ENCODE measurements around the gene PDZK1IP1. TPM values are rescaled to one million over a fixed set of nuclear protein-coding genes. Genes with fewer than 3 reads are reported as not detected.

PDZK1IP1 gene
- total RNA-seq, 1 experiment from 2014 or later = not detected

DNA sequence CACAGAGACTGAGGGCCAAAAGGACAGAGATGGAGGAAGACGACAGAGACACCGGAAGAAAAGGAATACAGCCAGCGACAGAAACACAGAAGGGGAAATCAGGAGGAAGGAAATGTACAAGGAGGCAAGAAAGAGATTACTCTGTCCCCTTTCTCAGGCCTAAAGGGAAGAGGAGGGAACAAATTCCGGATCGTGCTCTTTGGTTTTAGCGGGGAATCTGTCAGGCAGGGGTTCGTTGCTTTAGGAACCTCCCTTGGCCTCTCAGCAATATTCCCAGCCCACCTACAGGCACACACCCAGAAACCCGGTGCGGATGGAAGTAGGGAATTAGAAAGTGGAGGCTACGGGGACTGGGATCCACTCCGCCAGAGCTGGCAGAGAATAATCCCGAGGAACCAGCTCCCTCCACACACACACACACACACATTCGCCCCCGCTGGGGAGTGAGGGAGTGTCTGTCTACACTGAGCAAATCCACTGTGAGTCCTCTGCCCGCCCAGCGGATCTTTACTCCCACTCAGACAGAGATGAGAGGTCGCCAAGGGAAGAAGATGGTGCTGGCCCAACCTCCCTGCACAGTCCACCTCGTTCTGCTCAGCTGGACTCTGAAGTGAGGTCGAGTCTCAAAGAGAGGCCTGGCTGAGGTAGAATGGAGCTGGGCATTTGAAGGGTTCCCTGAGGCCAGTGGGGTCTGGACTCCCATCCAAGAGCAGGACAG lies 36.4 kb upstream of the PDZK1IP1 start:
- no peak overlapping the region for H3K9ac ChIP-seq (ENCODE audit: low read length)
- no peaks in the 10 kb centered on the region for H3K9me3 ChIP-seq (ENCODE audit: control insufficient read depth in 1 of 2, insufficient read depth in 1 of 2, low read depth in 1 of 2, low read length in 2 of 2)
- TF ChIP-seq CEBPB (IDR thresholded peaks at IDR 0.05; ENCODE audit: low read depth) (no peak), EZH2 (IDR thresholded peaks at IDR 0.05) (no peak)
- H3K27ac ChIP-seq (ENCODE audit: low read depth, low read length) = no peak overlapping the region
- ATAC-seq (no peak), DNase-seq (ENCODE audit: low read depth, low spot score) (no peak)
- H2AFZ ChIP-seq (ENCODE audit: low read depth, low read length, poor library complexity, severe bottlenecking) = no peak overlapping the region
- no TSS peak for BruUV-seq (replicated peaks)
- ChIA-PET CTCF (no interaction called here), POLR2A (no interaction called here), RAD21 (ENCODE audit: low non-redundant PET in 1 of 2, low total read pairs in 2 of 2, uncharacterized antibody in 2 of 2, unreplicated experiment in 2 of 2) (no interaction called here)
- no peak overlapping the region for H3K4me3 ChIP-seq (replicated peaks in 1 of 2; ENCODE audit: low read depth in 1 of 2, low read length in 2 of 2)
- peaks cover 10% of the 10 kb centered on the region for H3K27me3 ChIP-seq (ENCODE audit: insufficient read depth, low read length)
- H3K79me2 ChIP-seq (ENCODE audit: insufficient read depth, low read length) = no peaks in the 10 kb centered on the region
- intact Hi-C loops (cut with micrococcal nuclease) = no loop called here
- H3K36me3 ChIP-seq (ENCODE audit: control insufficient read depth in 1 of 2, insufficient read depth in 2 of 2, low read length in 2 of 2) = no peaks in the 10 kb centered on the region
- no peaks in the 10 kb centered on the region for H4K20me1 ChIP-seq (ENCODE audit: insufficient read depth)
- no peaks in the 10 kb centered on the region for H3K9me2 ChIP-seq (ENCODE audit: insufficient read depth)
- H3K4me1 ChIP-seq (ENCODE audit: control insufficient read depth in 1 of 2, insufficient read depth in 2 of 2, low read length in 2 of 2) = no peaks in the 10 kb centered on the region
- no peak overlapping the region for H3K4me2 ChIP-seq (ENCODE audit: low read length)

- TF ChIP-seq, protein P1, sequence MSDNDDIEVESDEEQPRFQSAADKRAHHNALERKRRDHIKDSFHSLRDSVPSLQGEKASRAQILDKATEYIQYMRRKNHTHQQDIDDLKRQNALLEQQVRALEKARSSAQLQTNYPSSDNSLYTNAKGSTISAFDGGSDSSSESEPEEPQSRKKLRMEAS (IDR thresholded peaks at IDR 0.05) = no peak
- no peak for TF ChIP-seq POLR2AphosphoS5 (IDR thresholded peaks at IDR 0.05; ENCODE audit: low read depth, low read length)
- TF ChIP-seq FOSL1 (IDR thresholded peaks at IDR 0.05; ENCODE audit: low read depth) = no peak
- no peak for TF ChIP-seq CEBPB (IDR thresholded peaks at IDR 0.05; ENCODE audit: low read depth)
- no peak for TF ChIP-seq ATF3 (IDR thresholded peaks at IDR 0.05)
- TF ChIP-seq SP1 (IDR thresholded peaks at IDR 0.05; ENCODE audit: low read depth) = no peak
- TF ChIP-seq, protein P2, sequence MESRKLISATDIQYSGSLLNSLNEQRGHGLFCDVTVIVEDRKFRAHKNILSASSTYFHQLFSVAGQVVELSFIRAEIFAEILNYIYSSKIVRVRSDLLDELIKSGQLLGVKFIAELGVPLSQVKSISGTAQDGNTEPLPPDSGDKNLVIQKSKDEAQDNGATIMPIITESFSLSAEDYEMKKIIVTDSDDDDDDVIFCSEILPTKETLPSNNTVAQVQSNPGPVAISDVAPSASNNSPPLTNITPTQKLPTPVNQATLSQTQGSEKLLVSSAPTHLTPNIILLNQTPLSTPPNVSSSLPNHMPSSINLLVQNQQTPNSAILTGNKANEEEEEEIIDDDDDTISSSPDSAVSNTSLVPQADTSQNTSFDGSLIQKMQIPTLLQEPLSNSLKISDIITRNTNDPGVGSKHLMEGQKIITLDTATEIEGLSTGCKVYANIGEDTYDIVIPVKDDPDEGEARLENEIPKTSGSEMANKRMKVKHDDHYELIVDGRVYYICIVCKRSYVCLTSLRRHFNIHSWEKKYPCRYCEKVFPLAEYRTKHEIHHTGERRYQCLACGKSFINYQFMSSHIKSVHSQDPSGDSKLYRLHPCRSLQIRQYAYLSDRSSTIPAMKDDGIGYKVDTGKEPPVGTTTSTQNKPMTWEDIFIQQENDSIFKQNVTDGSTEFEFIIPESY (IDR thresholded peaks at IDR 0.05; ENCODE audit: extremely low read depth, insufficient replicate concordance, low read length) = no peak
- TF ChIP-seq, protein P3, sequence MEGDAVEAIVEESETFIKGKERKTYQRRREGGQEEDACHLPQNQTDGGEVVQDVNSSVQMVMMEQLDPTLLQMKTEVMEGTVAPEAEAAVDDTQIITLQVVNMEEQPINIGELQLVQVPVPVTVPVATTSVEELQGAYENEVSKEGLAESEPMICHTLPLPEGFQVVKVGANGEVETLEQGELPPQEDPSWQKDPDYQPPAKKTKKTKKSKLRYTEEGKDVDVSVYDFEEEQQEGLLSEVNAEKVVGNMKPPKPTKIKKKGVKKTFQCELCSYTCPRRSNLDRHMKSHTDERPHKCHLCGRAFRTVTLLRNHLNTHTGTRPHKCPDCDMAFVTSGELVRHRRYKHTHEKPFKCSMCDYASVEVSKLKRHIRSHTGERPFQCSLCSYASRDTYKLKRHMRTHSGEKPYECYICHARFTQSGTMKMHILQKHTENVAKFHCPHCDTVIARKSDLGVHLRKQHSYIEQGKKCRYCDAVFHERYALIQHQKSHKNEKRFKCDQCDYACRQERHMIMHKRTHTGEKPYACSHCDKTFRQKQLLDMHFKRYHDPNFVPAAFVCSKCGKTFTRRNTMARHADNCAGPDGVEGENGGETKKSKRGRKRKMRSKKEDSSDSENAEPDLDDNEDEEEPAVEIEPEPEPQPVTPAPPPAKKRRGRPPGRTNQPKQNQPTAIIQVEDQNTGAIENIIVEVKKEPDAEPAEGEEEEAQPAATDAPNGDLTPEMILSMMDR (IDR thresholded peaks at IDR 0.05 in 2 of 3, conservative IDR thresholded peaks at IDR 0.05 in 1 of 3; ENCODE audit: borderline replicate concordance in 1 of 3, insufficient read depth in 1 of 3, low read depth in 2 of 3, low read length in 2 of 3) = no peak
- no peak for TF ChIP-seq EZH2phosphoT487 (IDR thresholded peaks at IDR 0.05; ENCODE audit: borderline replicate concordance)
- no peak for TF ChIP-seq RAD21 (IDR thresholded peaks at IDR 0.05; ENCODE audit: low read depth)
- no peak for TF ChIP-seq EGR1 (IDR thresholded peaks at IDR 0.05; ENCODE audit: low read depth)
- no peak for TF ChIP-seq TCF7L2 (IDR thresholded peaks at IDR 0.05; ENCODE audit: borderline replicate concordance, extremely low read depth, insufficient read depth, insufficient read length)
- TF ChIP-seq POLR2A (IDR thresholded peaks at IDR 0.05; ENCODE audit: borderline replicate concordance, extremely low read depth, insufficient read depth, insufficient read length) = no peak
- no peak overlapping the region for H3K4me3 ChIP-seq (replicated peaks in 1 of 2; ENCODE audit: low read depth in 1 of 2, low read length in 2 of 2)
- H3K79me2 ChIP-seq (ENCODE audit: insufficient read depth, low read length) = no peaks in the 10 kb centered on the region
- POLR2A ChIA-PET = no interaction called here
- H3K36me3 ChIP-seq (ENCODE audit: control insufficient read depth in 1 of 2, insufficient read depth in 2 of 2, low read length in 2 of 2) = no peaks in the 10 kb centered on the region
- H3K9me3 ChIP-seq (ENCODE audit: control insufficient read depth in 1 of 2, insufficient read depth in 1 of 2, low read depth in 1 of 2, low read length in 2 of 2) = no peaks in the 10 kb centered on the region
- BruUV-seq (replicated peaks) = no TSS peak
- H3K9me2 ChIP-seq (ENCODE audit: insufficient read depth) = no peaks in the 10 kb centered on the region
- RAD21 ChIA-PET (ENCODE audit: low non-redundant PET in 1 of 2, low total read pairs in 2 of 2, uncharacterized antibody in 2 of 2, unreplicated experiment in 2 of 2) = no interaction called here
- H3K4me1 ChIP-seq (ENCODE audit: control insufficient read depth in 1 of 2, insufficient read depth in 2 of 2, low read length in 2 of 2) = no peaks in the 10 kb centered on the region
- no peak overlapping the region for H3K27ac ChIP-seq (ENCODE audit: low read depth, low read length)
- intact Hi-C loops (cut with micrococcal nuclease) = no loop called here
- no peak overlapping the region for H2AFZ ChIP-seq (ENCODE audit: low read depth, low read length, poor library complexity, severe bottlenecking)
- H3K27me3 ChIP-seq (ENCODE audit: insufficient read depth, low read length) = peaks cover 10% of the 10 kb centered on the region
- no peak overlapping the region for H3K4me2 ChIP-seq (ENCODE audit: low read length)
- H3K9ac ChIP-seq (ENCODE audit: low read length) = no peak overlapping the region
- CTCF ChIA-PET = interaction anchor here (0.7 kb wide), 1 partner anchor 478 kb away, joined by 9 read pairs; no protein-coding TSS in a partner anchor
- H4K20me1 ChIP-seq (ENCODE audit: insufficient read depth) = no peaks in the 10 kb centered on the region
- DNase-seq (ENCODE audit: low read depth, low spot score) = no peak
- no peak for ATAC-seq
These were observed 35.7 kb upstream of the PDZK1IP1 start for GRCh38 chr1:47225430-47226100.

Data from HCT116 (cell line).